ENCODE results near the gene GADD45B. TPM values are rescaled to one million over a fixed set of nuclear protein-coding genes. Genes with fewer than 3 reads are reported as not detected.

The GADD45B gene
- polyA plus RNA-seq, 3 donors, result 67.4 to 505 (median 76.2) TPM

DNA sequence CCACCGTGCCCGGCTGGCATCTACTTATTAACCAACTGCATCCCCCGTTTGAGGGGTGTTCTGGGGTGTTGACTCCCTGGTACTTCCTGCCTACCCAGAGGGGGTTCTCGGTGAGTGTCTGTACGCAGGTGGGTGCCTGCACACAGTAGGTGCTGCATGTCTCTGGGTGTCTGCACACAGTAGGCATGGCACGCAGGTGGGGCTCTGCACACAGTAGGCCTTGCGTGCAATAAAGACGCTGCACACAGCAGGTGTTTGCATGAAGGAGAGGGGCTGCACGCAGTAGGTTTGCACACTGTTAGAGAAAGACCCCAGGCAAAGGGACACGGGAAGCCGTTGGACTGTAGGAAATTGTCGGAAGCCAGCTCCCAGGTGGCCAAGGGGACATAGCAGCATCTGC is 11.2 kb downstream of the GADD45B start:
- intact Hi-C loops (cut with micrococcal nuclease), result no loop called here
- peak overlapping the region in 1 of 2 donors; percentile 60 for H3K4me3 Mint-ChIP-seq

GRCh38 chr19:2487842-2488241 is 11.9 kb downstream of the GADD45B start:
- 8% methylated on average over 4 of the region's 15 CpGs for WGBS (ENCODE audit: insufficient coverage)
- H3K4me2 ChIP-seq (replicated peaks; ENCODE audit: extremely low read depth, low read length, poor library complexity, severe bottlenecking), result peak overlapping the region; percentile 61
- peaks cover 58 to 65% (median 60%) of the 10 kb centered on the region in 3 donors for H3K27me3 Mint-ChIP-seq (ENCODE audit: low read depth in 3 of 3)
- no peak overlapping the region for H3K27ac ChIP-seq (ENCODE audit: low read depth in 1 of 2, low read length in 2 of 2)
- H3K9me3 Mint-ChIP-seq, result peaks cover 8 to 20% (median 14%) of the 10 kb centered on the region in 7 donors
- H3K4me3 ChIP-seq (replicated peaks in 1 of 3; ENCODE audit: low read depth in 2 of 3, low read length in 3 of 3), result no peak overlapping the region
- H3K4me1 Mint-ChIP-seq, result peaks cover 20% of the 10 kb centered on the region
- H3K4me1 ChIP-seq (ENCODE audit: control insufficient read depth in 1 of 2, insufficient read depth in 2 of 2, low read length in 2 of 2), result peaks cover 20 to 33% of the 10 kb centered on the region in 2 donors
- peaks cover 5% of the 10 kb centered on the region for H4K20me1 ChIP-seq (ENCODE audit: insufficient read depth, low read length)
- peak overlapping the region in 1 of 7 donors; percentile 68 for H3K27ac Mint-ChIP-seq
- no peak overlapping the region for H2AFZ ChIP-seq (ENCODE audit: insufficient read depth, low read depth, low read length, poor library complexity, severe bottlenecking)
- peaks cover 3 to 10% of the 10 kb centered on the region in 2 donors for H3K36me3 Mint-ChIP-seq
- intact Hi-C loops (cut with micrococcal nuclease), result no loop called here
- peaks cover 0 to 11% of the 10 kb centered on the region in 2 donors for H3K9me3 ChIP-seq (replicated peaks in 1 of 2; ENCODE audit: control insufficient read depth in 1 of 2, insufficient read depth in 1 of 2, low read length in 2 of 2)
- DNase-seq, result peak; percentile 26 to 44 (median 32)
- H3K4me3 Mint-ChIP-seq, result peak overlapping the region; percentile 60 to 83
- no peaks in the 10 kb centered on the region for H3K36me3 ChIP-seq (replicated peaks in 1 of 2; ENCODE audit: control insufficient read depth in 1 of 2, insufficient read depth in 2 of 2, low read length in 2 of 2)
- no peak for TF ChIP-seq CTCF (IDR thresholded peaks at IDR 0.05)
- peaks cover 11 to 52% of the 10 kb centered on the region in 2 donors for H3K27me3 ChIP-seq (ENCODE audit: control insufficient read depth in 2 of 2, insufficient read depth in 2 of 2, low read length in 2 of 2)
- no peak overlapping the region for H3K9ac ChIP-seq (ENCODE audit: insufficient read depth, low read length, poor library complexity, severe bottlenecking)
- H3K79me2 ChIP-seq (ENCODE audit: insufficient read depth, low read length), result no peaks in the 10 kb centered on the region

More for the DNA sequence above, 11.2 kb downstream of the GADD45B start:
- no peaks in the 10 kb centered on the region for H3K36me3 ChIP-seq (replicated peaks in 1 of 2; ENCODE audit: control insufficient read depth in 1 of 2, insufficient read depth in 2 of 2, low read length in 2 of 2)
- H3K9ac ChIP-seq (ENCODE audit: insufficient read depth, low read length, poor library complexity, severe bottlenecking), result no peak overlapping the region
- peaks cover 5% of the 10 kb centered on the region for H4K20me1 ChIP-seq (ENCODE audit: insufficient read depth, low read length)
- TF ChIP-seq CTCF (IDR thresholded peaks at IDR 0.05), result no peak
- Mint-ChIP-seq H3K27me3 (ENCODE audit: low read depth in 3 of 3) (peaks cover 50 to 57% (median 54%) of the 10 kb centered on the region in 3 donors), H3K36me3 (peaks cover 3 to 7% of the 10 kb centered on the region in 2 donors), H3K27ac (no peak overlapping the region), H3K9me3 (peaks cover 12 to 24% (median 19%) of the 10 kb centered on the region in 7 donors), H3K4me1 (peaks cover 20% of the 10 kb centered on the region)
- peaks cover 0 to 19% of the 10 kb centered on the region in 2 donors for H3K9me3 ChIP-seq (replicated peaks in 1 of 2; ENCODE audit: control insufficient read depth in 1 of 2, insufficient read depth in 1 of 2, low read length in 2 of 2)
- H3K79me2 ChIP-seq (ENCODE audit: insufficient read depth, low read length), result no peaks in the 10 kb centered on the region
- DNase-seq, result no peak
- no peak overlapping the region for H3K4me3 ChIP-seq (replicated peaks in 1 of 3; ENCODE audit: low read depth in 2 of 3, low read length in 3 of 3)
- peaks cover 11 to 47% of the 10 kb centered on the region in 2 donors for H3K27me3 ChIP-seq (ENCODE audit: control insufficient read depth in 2 of 2, insufficient read depth in 2 of 2, low read length in 2 of 2)
- no peak overlapping the region for H3K27ac ChIP-seq (ENCODE audit: low read depth in 1 of 2, low read length in 2 of 2)
- no peak overlapping the region for H3K4me2 ChIP-seq (replicated peaks; ENCODE audit: extremely low read depth, low read length, poor library complexity, severe bottlenecking)
- no peak overlapping the region for H2AFZ ChIP-seq (ENCODE audit: insufficient read depth, low read depth, low read length, poor library complexity, severe bottlenecking)
- H3K4me1 ChIP-seq (ENCODE audit: control insufficient read depth in 1 of 2, insufficient read depth in 2 of 2, low read length in 2 of 2), result peaks cover 20 to 33% of the 10 kb centered on the region in 2 donors
- WGBS (ENCODE audit: insufficient coverage), result 96% methylated on average over 9 of the region's 12 CpGs

Data from CD14-positive monocyte (primary cell).